Endothelial cell (in vitro differentiated cells): Measurements from ENCODE around the gene OCSTAMP. TPM values are rescaled to one million over a fixed set of nuclear protein-coding genes. Genes with fewer than 3 reads are reported as not detected.

Experiments used
- DNase-seq: peaks from one replicate; pipeline ENCODE4 v3.0.0; 2021; ENCODE audit warnings: low spot score
- H3K27ac Mint-ChIP-seq: one replicate; pipeline ENCODE4 v1.8.0; 2021; ENCODE audit warnings: mixed read lengths, inconsistent platforms; ENCODE audit not compliant: unreplicated experiment
- H3K27me3 Mint-ChIP-seq: one replicate; pipeline ENCODE4 v1.8.0; 2021; ENCODE audit warnings: mild to moderate bottlenecking, moderate library complexity, mixed read lengths, inconsistent platforms; ENCODE audit not compliant: unreplicated experiment
- H3K36me3 Mint-ChIP-seq: one replicate; pipeline ENCODE4 v1.8.0; 2021; ENCODE audit warnings: mild to moderate bottlenecking, low read depth, mixed read lengths, inconsistent platforms; ENCODE audit not compliant: unreplicated experiment
- H3K4me1 Mint-ChIP-seq: one replicate; pipeline ENCODE4 v1.8.0; 2021; ENCODE audit warnings: mild to moderate bottlenecking, mixed read lengths, inconsistent platforms; ENCODE audit not compliant: unreplicated experiment
- H3K4me3 Mint-ChIP-seq: one replicate; pipeline ENCODE4 v1.8.0; 2021; ENCODE audit warnings: mild to moderate bottlenecking, mixed read lengths, inconsistent platforms; ENCODE audit not compliant: unreplicated experiment
- H3K9me3 Mint-ChIP-seq: one replicate; pipeline ENCODE4 v1.8.0; 2021; ENCODE audit warnings: mixed read lengths, inconsistent platforms; ENCODE audit not compliant: unreplicated experiment
- CTCF ChIP-seq: fragments of 200-600 bp; sonication (generic); IDR thresholded peaks from one replicate; pipeline ENCODE4 v1.5.0; 2021; ENCODE audit warnings: antibody characterized with exemption; ENCODE audit not compliant: unreplicated experiment
- total RNA-seq: library from RNA; stranded (reverse); fragmentation: NEBNext Ultra II Directional; extraction: Animal tissue kit (Norgen Biotek cat#: 25700); gene quantifications from one replicate; pipeline ENCODE4 v1.2.1, GENCODE V29; 2021; ENCODE audit not compliant: unreplicated experiment

Gene OCSTAMP
- total RNA-seq, 1 donor from 2014 or later: not detected

GRCh38 chr20:46545827-46546138, 4.7 kb downstream of the OCSTAMP start:
- H3K36me3 Mint-ChIP-seq: no peaks in the 10 kb centered on the region
- no peak overlapping the region for H3K27ac Mint-ChIP-seq
- DNase-seq: no peak
- no peaks in the 10 kb centered on the region for H3K4me1 Mint-ChIP-seq
- H3K27me3 Mint-ChIP-seq: no peaks in the 10 kb centered on the region
- H3K9me3 Mint-ChIP-seq: no peaks in the 10 kb centered on the region
- no peak for TF ChIP-seq CTCF
- no peak overlapping the region for H3K4me3 Mint-ChIP-seq

DNA sequence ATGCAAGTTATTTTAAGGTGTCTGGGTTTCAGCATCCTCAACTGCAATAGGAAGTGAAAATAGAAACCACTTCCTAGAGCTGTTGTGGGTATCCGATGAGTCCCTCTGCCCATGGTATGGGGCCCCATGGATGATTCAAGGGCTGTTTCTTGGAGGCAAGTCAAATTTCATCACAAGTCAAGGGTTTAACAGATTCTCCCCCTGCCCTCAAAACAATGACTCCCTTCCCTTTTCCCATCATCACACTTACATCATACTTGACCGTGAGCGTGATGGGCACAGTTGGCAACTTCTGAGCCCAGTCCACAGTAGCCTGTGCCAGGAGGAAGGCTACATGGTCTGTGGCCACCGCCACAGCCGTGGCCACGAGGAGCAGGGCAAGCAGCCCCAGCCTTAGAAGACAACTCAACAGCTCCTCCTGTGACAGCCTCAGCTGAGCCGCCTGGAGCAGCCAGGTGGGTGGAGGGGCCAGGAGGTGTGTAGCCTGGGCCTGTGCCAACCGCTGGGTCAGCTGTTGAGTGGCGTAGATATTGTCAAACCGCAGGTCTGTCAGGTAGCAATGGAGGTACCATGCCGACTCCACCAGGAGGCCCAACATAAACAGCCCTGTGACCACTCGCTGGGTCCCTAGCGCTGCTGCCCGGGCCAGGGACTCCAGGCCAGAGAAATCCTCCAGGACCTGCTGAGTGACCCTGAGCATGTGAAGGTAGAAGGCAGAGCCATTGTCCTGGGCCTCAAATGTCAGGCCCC, 5.2 kb downstream of the OCSTAMP start:
- Mint-ChIP-seq H3K9me3 (no peaks in the 10 kb centered on the region), H3K36me3 (no peaks in the 10 kb centered on the region), H3K4me1 (no peaks in the 10 kb centered on the region), H3K4me3 (no peak overlapping the region), H3K27ac (no peak overlapping the region), H3K27me3 (no peaks in the 10 kb centered on the region)
- TF ChIP-seq CTCF: no peak
- no peak for DNase-seq

- DNase-seq: no peak
- Mint-ChIP-seq H3K27ac (no peak overlapping the region), H3K27me3 (no peaks in the 10 kb centered on the region), H3K4me3 (no peak overlapping the region), H3K4me1 (no peaks in the 10 kb centered on the region), H3K36me3 (no peaks in the 10 kb centered on the region), H3K9me3 (no peaks in the 10 kb centered on the region)
- no peak for TF ChIP-seq CTCF
Measured at GRCh38 chr20:46544576-46544975, 5.9 kb downstream of the OCSTAMP start.

GRCh38 chr20:46543959-46544358, 6.5 kb downstream of the OCSTAMP start:
- TF ChIP-seq CTCF: no peak
- Mint-ChIP-seq H3K9me3 (no peaks in the 10 kb centered on the region), H3K36me3 (no peaks in the 10 kb centered on the region), H3K27ac (no peak overlapping the region), H3K4me1 (no peaks in the 10 kb centered on the region), H3K27me3 (no peaks in the 10 kb centered on the region), H3K4me3 (no peak overlapping the region)
- DNase-seq: no peak

GRCh38 chr20:46543033-46543432, 7.4 kb downstream of the OCSTAMP start:
- TF ChIP-seq CTCF: no peak
- Mint-ChIP-seq H3K4me3 (no peak overlapping the region), H3K36me3 (no peaks in the 10 kb centered on the region), H3K9me3 (no peaks in the 10 kb centered on the region), H3K27me3 (no peaks in the 10 kb centered on the region), H3K4me1 (no peaks in the 10 kb centered on the region), H3K27ac (no peak overlapping the region)
- DNase-seq: no peak
